ENCODE data around the gene LYZL2.
"Not testable (repeated sequence)": the region's sequence is repeated elsewhere in the genome, so short reads cannot be mapped to it uniquely, and the experiment has no call there.

Gene LYZL2

DNA sequence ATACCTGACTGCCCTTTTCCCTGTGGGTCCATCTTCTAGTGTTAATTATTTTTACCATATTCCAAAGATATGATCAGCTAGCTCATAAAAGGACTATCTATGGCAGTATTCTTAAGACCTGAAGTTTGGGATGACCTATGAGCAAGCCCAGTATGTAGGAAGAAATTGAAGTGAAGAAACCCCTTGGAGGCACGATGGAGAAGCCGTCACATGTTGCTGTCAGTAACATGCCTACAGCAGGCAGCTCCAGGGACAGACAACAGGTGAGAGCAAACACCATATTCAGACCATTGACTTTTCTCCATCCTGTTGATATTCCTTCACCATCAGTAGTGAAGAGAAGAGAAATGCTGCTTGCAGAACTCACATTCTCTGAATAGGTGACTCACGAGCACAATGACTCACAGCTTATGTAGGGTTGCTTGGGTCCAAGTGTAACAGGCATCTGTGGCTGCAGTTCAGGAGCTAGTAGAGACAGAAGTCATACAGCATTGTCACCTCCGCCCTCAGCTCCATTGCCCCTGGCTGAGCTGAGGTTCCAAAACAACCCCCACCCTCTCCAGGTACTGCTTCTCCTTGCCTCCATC is 8.4 kb upstream of the LYZL2 start:
- no peak for DNase-seq

DNA sequence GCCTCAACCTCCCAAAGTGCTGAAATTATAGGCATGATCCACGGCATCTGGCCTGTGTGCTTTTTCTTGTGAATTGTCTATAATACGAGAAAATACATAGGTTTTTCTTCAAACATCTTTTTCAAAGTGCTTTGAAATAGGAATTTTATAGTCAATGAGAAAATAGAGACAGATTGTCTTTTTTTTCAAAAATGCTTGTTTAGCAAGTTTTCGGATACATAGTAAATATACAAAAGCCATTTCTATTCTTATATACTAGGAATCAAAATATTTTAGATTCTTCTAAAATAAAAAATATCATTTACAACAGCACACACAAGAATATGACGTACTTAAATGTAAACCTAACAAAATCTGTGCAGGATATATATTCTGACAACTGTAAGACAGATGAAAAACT is 1.6 kb upstream of the LYZL2 start:
- DNase-seq, result no peak

DNA sequence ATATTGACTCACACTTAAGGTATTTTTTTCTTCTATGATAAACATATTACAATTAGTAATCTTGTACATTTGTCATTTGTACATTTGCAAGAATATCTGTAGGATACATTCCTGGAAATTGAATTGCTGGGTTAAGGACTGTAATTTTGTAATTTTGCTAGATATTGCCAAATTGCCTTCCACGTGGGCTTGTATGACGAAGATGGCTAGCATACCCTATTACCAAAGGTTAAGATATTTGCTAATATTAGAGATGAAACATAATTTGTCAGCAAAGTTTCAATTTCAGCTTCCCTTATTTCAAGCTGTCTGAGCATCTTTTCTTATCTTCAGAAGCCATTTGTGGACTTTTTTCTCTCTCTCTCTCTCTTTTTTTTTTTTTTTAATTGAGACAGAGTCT is 1.0 kb upstream of the LYZL2 start:
- no peak for DNase-seq

DNA sequence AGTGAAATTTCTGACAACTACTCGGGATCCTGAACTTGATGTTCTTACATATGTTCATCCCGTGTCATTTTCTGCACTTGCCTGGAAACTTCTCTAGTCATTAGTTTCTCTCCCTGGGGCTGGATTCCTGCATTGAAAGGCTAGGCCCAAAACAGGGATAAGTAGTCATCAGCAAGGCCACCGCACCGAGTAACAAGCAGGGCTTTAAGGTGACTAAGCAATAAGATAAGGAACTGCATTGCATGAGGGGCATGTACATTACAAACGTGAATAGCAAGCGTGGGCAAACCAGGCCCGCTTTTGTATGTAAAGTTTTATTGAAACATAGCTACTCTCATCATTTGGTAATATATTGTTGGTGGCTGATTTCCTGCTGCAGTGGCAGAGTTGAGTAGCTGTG is 977 bp downstream of the LYZL2 start:
- DNase-seq, result not testable (repeated sequence)

DNA sequence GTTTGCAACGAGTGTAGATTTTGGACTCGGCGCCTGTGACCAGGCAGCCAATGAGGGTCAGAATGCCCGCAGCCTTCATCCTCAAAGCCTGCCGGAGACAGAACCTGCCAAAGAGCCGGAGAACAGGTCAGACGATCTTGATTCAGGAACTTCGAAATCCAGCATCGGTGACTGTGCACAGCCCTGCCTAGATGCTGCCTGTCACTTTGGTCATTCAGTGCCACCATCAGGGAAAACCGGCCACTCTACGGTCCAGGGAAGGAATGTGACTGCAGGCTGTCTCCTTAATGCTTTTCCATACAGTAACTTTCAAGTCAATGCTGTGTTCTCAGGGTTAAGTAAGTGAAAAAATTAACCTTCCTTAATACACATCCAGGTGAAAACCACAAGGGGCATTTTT is 2.7 kb downstream of the LYZL2 start:
- not testable (repeated sequence) for DNase-seq

DNA sequence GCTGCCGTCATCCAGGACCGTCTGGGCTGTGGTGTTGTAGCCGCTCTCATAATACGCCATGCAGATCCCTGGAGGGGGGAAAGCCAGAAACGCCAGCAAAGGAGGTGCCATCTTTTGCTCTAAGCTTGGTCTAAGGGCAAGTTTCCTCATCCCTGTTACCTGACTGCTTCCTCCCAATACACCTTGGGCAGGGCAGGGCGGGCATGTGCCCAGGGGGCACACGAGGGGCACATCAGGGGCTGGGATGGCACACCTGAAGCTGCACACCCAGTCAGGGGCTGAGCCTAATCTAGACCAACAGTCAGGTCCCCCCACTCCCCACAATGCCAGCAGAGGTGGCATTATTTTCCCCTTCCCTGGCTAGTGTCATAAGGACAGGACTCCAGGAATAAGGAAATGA is 3.4 kb downstream of the LYZL2 start:
- not testable (repeated sequence) for DNase-seq

DNA sequence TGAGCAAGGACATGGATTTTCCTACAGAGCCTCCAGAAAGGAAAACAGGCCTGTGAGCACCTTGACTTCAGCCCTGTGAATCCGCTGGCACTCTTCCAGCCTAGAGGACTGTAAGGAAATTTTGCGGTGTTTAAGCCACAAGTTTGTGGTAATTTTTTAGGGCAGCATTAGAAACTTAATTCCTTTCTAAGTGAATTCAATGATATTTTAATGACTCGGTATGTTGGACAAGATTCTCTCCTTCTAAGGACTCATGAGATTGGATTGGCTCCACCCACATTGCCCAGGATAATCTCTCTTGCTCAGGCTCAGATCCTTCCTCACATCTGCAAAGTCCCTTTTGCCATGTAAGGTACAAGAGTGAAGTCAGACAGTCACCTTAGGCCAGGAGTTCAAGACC is 4.5 kb downstream of the LYZL2 start:
- DNase-seq, result no peak

DNA sequence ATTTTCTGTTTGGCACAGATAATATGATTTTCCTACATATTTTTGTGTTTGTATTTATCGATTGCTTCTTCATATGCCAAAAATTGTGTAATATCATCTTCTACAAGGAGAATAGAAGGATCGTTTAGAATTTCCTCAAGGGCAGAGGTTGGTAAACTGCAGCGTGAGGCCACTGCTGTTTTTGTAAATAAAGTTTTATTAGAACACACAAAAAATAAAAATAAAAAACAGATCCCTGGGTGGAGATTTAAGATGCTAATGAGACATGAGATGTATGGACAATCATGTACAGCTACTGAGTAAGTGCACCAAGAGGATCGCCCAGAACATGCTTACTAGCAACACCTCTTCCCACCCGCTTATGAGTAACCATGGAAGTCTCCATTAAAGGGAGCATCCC is 9.6 kb downstream of the LYZL2 start:
- DNase-seq, result no peak

DNA sequence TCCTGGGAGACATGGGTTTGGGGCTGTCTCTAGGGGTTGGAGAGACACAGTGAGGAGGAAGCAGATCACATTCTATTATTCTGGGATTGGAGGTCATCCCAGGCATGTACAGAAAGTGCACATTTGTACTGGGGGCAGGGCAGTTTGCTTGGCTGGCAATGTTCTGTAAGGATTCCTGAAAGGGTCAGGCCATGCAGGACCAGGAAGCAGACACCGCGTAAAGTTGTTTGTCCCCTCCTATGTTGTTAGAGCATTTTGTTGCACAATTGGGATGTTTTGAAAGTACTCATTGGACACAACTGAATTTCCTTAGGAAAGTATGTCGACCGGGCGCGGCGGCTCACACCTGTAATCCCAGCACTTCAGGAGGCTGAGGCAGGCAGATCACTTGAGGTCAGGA is 12.5 kb downstream of the LYZL2 start:
- no peak for DNase-seq

DNA sequence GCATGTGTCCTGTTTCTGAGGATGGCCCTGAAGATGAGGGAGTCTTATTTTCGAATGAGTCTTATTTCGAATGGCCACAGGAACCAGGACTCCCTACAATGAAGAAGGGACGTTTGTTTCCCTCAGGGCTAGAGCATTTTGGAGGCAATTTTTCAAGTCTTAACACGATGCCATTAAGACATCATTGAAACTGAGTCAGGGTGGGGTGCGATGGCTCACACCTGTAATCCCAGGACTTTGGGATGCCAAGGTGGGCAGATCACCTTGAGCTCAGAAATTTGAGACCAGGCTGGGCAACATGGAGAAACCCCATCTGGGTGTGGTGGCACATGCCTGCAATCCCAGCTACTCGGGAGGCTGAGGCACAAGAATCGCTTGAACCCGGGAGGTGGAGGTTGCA is 18.5 kb downstream of the LYZL2 start:
- not testable (repeated sequence) for DNase-seq

DNA sequence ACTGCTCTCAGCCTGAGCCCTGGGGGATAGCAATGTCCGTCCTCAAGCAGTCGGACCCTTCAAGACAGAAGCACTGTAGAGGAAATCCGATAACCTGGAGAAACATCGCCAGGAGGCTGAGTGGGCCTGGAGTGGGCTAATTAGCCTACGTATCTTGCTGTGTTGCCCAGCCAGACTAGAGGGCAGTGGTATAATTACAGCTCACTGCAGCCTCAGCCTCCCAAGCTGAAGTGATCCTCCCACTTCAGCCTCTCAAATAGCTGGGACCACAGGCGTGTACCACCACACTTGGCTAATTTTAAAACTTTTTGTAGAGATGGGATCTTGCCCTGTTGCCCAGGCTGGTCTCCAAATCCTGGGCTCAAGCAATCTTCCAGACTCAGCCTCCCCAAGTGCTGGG is 21.7 kb downstream of the LYZL2 start:
- DNase-seq, result no peak

DNA sequence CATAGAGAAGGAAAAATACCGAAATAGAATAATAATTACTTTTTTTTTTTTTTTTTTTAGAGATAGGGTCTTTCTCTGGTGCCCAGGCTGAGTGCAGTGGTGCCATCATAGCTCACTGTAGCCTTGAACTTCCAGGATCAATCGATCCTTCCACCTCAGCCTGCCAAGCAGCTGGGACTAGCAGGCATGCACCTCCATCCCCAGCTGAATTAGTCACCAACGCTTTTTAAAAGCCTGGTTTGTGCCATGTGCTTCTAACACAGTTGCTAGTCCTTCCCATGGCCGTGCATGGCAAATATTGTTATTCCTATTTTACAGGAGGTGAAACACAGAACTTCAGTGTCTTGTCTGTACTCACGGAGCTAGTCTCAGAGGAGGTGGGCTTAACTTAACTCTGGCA is 23.2 kb downstream of the LYZL2 start:
- no peak for DNase-seq

DNA sequence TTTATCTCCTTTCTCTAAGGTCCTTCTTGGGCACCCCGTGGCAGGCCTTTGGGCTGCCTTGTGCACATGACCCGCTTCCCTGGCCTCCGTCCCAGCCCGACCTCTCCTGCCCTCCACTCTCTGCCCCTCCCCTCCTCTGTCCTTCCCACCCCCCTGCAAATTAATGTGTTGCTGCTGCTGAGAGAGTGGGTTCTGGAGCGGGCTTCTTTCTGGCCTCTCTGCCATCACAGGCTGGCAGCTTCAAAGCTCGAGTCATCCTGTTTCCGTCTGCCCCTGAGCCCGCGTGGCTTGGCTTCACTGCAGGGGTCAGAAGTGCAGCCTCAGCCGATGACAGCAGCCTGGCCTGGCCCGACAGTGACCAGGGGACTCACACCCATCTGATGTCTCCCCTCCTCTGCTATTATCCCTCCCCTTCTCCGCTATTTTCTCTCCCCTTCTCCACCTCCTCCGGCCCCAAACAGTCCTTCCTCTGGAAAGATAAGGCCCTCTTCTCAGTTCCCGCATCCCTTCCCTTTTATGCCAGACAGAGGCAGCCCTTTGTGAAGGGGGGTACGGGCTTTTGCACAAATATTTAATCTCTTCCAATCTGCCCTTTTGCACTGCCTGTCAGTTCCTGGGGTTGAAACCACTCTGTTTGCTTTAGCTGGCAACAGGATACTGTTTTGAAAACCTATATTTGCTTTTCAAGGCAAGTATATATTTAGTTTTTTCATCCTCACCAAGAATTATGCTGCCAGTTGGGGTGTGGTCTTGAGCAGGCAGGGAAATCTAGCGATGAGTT is 24.0 kb downstream of the LYZL2 start:
- DNase-seq, result not testable (repeated sequence)

DNA sequence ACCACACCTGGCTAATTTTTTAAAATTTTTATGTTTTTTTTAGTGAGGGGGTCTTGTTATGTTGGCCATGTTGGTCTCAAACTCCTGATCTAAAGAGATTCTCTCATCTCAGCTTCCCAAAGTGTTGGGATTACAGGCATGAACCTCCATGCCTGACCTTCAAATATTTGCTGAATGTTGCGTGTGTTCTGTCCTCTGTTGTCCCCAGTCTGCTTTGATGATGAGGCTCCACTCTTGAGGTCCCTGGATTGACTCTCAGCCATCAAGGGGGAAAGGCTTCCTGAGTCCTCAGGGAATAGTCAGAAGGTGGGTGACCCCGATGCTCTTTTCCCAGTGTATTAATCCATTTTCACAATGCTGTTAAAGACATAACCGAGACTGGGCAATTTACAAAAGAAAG is 26.0 kb downstream of the LYZL2 start:
- no peak for DNase-seq

DNA sequence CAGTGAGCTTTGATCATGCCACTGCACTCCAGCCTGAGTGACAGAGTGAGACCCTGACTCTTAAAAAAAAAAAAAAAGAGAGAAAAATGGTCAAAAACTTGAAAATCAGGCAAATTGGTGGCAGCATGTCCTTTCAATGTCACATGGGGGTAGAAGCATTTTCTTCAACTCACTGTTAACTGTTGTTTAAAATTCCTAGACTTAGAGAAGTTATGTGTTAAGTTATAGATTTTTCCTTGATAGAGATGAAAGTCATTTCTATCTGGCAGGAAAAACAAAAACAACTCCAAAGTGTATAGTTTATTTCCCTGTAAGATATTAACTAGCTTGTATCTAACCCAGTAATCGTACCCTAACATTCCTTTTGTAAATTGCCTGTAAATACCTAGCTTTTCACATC is 26.8 kb downstream of the LYZL2 start:
- no peak for DNase-seq

DNA sequence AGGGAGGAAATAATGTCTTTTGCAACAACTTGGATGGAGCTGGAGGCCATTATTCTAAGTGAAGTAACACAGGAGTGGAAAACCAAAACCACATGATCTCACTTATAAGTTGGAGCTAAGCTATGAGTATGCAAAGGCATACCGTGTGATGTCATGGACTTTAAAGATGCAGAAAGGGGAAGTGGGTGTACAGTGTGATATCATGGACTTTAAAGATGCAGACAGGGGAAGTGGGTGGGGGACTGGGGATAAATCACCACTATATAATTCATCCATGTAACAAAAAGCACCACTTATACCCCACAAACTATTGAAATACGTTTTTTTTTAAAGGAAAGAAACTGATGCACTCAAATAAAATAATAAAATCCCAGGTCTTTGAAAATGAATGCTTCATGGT is 29.5 kb downstream of the LYZL2 start:
- no peak for DNase-seq

DNA sequence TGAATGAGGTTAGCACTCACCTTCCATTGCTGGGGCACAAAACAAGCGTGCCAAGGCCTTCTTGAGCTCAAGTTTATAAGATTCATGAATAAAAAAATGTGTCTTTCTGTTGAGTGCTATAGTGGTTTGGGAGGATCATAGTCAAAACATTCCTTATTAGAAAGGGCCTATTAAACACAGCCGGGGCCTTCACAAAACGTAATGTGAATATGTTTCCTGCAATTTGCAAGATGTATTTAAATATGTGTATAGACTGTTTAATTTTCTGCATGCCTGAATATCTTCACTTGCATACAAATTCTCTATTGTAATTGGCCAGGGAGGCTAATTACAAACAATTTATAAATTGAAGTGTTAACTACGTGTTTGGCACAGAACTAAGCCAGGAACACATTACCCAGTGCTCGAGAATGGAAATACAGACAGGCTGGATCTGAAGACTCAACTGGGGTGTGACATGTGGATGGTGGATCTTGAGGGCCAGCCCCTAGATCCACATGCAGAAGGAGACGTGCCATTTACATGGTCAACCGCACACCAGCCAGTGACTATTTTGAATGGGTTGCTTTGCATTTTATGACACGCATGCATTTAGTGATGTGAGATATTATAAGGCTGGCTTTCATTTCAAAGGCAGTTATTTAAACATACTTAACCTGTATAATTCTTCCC is 31.3 kb downstream of the LYZL2 start:
- no peak for DNase-seq

DNA sequence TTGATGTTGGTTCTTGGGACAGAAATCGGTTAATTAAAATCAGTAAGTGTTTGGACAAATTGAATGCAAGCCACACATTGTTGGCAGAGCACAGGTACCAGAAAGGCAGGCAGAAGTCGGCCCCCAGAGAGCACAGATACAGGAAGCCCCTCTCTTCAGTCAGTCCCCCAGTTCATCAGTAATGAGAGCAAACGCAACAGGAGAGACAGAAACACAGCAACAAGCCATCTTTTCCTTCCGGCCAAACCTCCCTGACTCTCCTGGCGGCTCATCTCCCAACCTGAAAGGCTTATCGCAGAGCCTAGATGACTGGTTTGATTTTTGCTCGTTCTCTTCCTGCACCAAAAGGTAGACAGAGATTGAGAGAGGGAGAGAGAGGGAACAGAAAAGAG is 32.1 kb downstream of the LYZL2 start:
- not testable (repeated sequence) for DNase-seq

DNA sequence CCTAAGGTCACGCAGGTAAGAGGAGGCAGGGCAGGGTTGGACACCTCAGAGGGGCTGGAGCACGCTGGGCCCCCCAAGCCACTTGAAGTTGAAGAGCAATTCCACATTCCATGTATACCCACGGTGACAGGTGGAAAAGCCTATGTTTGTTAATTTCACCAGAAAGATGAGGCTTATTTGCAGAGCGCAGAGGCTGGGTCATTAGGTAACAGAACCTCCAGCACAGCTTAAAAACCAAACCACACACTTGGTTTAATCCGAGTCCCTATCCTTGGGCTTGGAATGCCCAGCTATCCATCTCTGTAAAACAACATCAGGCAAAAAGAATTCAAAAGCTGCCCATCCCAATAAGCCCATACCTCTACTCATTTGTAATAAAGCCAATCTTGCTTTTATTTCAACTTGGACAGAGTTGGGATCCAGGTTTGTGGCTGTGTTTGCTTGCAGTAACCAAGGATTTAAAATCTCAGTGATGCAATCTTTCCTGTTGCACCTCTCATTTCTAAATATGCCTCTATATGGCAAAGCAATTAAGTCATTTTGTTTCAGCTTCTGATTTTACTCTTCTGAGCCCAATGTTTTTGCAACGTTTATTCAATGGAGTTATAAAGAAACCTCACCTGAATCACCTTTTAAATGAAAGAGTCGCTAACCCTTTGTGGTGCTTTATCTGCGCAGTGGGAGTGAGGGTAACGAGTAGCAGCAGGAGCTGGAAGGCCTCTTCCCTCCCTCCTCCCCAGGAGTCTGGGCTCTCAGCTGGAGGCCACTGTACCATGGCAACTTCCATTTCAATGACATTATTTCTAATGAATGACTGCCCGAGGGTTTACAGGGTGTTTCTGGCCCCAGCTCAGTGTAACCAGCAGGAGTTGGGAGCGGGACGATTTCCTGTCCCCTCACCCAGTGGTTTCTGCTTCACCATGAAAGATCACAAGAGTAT is 32.8 kb downstream of the LYZL2 start:
- DNase-seq, result not testable (repeated sequence)

DNA sequence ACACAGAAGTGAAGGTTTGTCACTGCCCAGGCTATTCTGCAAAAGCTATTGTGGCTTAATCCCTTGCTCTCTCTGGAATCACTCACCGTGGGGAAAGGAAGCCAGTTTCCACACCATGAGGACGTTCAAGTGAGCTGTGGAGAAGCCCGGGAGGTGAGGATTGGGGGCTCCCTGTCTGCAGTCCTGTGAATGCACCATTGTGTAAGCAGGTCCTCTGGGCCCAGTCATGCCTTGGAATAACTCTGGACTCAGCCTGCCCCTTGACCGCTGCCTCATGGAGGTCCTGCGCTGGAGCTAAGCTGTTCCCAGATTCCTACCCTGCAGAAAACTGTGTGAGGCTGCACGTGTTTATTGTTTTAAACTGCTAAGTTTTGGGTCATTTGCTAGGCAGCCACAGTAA is 33.5 kb downstream of the LYZL2 start:
- DNase-seq, result no peak

DNA sequence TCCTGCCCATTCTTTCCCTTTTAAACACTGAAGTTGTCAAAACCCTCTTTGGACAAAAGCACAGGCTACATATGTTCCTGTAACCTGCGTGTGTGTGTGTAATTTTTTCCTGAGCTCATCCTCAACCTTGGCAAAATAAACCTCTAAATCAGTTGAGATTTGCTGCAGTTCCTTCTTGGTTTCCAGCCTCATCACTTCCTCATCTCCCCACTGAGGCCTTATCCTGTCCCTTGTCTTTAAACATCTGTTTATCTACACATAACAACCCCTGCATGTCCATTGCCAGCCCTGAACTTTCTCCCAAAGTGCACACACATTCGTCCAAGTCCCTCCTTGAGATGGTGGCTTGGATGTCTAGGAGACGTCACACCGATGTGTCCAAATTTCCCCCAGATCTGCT is 35.5 kb downstream of the LYZL2 start:
- DNase-seq, result no peak

DNA sequence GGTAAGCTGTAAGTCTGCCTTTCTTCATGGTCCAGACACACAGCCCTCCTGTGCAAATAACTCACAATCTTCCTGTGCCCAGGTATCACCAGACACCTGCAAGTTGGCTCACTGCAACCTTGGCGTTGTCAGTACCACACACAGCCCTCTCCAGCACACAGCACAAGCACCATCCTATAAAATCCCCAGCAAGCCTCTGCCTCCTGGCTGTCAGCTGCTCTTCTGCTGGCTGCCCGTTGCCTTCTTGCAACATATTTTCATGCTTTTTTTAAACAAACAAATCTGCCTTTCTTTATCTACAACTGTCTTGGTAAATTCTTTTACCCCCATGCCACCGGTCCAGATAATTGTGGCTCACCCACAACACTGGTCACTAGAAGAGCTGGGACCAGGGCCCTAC is 36.8 kb downstream of the LYZL2 start:
- DNase-seq, result not testable (repeated sequence)

DNA sequence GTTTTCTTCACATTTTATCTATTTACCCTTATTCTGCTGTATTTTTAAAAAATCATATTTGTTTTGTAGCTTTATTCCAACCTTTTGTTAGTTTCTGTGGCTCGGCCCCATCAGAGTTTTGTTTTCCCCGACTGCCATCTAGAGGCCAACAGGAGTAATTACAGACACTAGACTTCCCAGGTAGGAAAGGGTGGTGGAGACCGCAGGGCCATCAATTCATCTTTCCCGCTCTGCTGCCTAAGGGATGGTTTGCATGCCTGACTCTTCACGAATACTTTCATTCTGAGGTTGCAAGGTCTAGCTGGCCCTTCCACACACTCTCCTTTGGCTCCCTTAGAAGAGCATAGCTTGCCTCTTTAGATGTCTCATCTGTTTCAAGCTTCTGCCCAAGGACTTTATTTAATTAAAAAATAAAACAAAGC is 38.3 kb downstream of the LYZL2 start:
- DNase-seq, result no peak

All from cortex of kidney (tissue), 1 donor.